Dendritic cell treated with granulocyte-macrophage colony-stimulating factor and Interleukin-4, amounts not matched to agents 40 ng/mL and 50 ng/mL, for 4 days (primary cell): ENCODE results near the gene NEURL4.
A peak's percentile ranks its signal among the peaks of the same experiment; 100 is the strongest.

ENCODE experiments used
- H3K27ac Mint-ChIP-seq: one replicate; pipeline ENCODE4 v1.8.0; 2022; ENCODE audit warnings: mild to moderate bottlenecking, mixed read lengths
- H3K27me3 Mint-ChIP-seq: one replicate; pipeline ENCODE4 v1.8.0; 2022; ENCODE audit warnings: mild to moderate bottlenecking, mixed read lengths
- H3K36me3 Mint-ChIP-seq: one replicate; pipeline ENCODE4 v1.8.0; 2022; ENCODE audit warnings: low read depth, mixed read lengths
- H3K4me1 Mint-ChIP-seq: one replicate; pipeline ENCODE4 v1.8.0; 2022; ENCODE audit warnings: low read depth, mixed read lengths
- H3K4me3 Mint-ChIP-seq: one replicate; pipeline ENCODE4 v1.8.0; 2022; ENCODE audit warnings: mild to moderate bottlenecking, moderate library complexity, mixed read lengths
- H3K9me3 Mint-ChIP-seq: one replicate; pipeline ENCODE4 v1.8.0; 2022; ENCODE audit warnings: mixed read lengths
- intact Hi-C: fragments of 100-400 bp; cut with micrococcal nuclease; formaldehyde crosslinking; loops from one replicate; pipeline ENCODE4 v1.15.0; 2022

The NEURL4 gene

DNA sequence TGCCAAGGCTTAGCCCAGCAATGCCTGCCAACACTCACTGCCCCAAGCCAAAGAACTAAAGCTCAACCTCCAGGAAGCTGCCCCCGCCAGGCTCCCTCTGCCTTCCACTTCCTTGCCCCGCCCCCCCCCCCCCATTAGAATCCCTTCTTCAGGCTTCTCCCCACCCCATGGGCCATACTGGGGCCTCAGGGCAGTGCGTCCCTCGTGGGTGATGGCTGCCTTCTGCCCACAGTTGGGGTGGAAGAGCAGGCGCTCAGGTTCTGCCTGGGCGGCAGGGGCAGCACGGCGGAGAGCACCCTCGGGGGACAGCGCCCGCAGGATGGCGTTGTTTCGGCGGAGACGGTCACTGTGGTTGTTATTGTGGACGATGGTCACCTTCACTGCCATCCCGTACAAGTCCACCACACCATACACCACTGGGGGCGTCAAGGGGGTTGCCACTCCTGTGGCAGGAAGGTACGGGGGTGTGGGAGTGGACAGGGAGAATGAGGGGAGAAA, 4.1 kb downstream of the NEURL4 start:
- intact Hi-C loops = no loop called here
- Mint-ChIP-seq H3K36me3 (peaks cover 86% of the 10 kb centered on the region), H3K4me3 (no peak overlapping the region), H3K27ac (no peak overlapping the region), H3K4me1 (peaks cover 28% of the 10 kb centered on the region), H3K27me3 (no peaks in the 10 kb centered on the region), H3K9me3 (no peaks in the 10 kb centered on the region)

DNA sequence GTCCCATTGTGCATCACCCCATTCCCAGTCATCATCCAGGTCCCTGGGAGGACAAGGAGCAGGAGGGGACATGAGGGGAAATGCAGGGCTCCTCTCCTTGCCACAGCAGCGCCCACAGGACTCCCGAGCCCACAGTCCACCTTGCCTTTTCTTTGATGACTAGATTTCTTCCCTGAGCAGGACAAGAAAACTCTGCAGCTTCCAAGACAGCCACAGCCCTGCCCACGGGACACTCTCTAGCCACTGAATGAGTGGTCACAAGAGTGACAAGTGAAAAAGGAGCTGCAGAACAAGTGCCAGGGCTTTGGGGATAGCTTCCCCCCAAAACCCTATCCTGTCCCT, 4.7 kb downstream of the NEURL4 start:
- peaks cover 91% of the 10 kb centered on the region for H3K36me3 Mint-ChIP-seq
- no peaks in the 10 kb centered on the region for H3K9me3 Mint-ChIP-seq
- H3K27me3 Mint-ChIP-seq = no peaks in the 10 kb centered on the region
- H3K27ac Mint-ChIP-seq = no peak overlapping the region
- H3K4me3 Mint-ChIP-seq = no peak overlapping the region
- peaks cover 28% of the 10 kb centered on the region for H3K4me1 Mint-ChIP-seq
- intact Hi-C loops = no loop called here

DNA sequence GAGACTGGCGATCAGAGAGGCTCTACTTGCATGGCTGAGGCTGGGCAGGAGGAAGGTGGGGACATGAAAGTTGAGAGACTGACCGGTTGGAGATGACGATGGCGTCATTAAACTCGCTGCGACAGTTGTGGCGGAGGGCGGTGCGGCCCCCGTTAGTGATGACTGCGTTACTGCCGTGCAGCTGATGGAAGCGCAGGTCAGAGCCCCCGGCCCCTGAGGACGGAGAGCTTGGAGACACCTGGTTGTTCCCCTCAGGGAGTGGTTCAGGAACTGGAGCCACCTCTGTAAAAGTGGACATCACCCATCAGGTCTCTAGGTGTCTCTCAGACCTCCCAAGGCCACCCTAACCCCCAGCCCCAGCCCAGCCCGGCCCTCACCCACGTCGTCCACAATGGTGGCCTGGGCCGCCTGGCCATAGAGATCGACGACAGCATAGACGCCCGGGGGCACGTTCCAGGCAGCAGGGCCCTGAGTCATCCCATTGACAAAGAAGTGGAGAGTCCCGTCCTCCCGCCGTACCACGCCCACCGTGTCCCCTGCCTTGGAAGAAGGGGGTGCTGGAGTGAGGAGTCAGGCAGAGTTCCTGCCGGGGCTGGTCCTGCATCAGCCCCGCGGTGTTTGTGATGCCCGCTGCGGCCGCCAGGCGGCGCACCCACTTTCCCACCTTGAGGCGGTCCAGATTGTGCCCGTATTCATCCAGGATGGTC, 5.3 kb downstream of the NEURL4 start:
- Mint-ChIP-seq H3K4me3 (no peak overlapping the region), H3K4me1 (peaks cover 26% of the 10 kb centered on the region), H3K27ac (no peak overlapping the region), H3K27me3 (no peaks in the 10 kb centered on the region), H3K9me3 (no peaks in the 10 kb centered on the region), H3K36me3 (peaks cover 91% of the 10 kb centered on the region)
- intact Hi-C loops = no loop called here

DNA sequence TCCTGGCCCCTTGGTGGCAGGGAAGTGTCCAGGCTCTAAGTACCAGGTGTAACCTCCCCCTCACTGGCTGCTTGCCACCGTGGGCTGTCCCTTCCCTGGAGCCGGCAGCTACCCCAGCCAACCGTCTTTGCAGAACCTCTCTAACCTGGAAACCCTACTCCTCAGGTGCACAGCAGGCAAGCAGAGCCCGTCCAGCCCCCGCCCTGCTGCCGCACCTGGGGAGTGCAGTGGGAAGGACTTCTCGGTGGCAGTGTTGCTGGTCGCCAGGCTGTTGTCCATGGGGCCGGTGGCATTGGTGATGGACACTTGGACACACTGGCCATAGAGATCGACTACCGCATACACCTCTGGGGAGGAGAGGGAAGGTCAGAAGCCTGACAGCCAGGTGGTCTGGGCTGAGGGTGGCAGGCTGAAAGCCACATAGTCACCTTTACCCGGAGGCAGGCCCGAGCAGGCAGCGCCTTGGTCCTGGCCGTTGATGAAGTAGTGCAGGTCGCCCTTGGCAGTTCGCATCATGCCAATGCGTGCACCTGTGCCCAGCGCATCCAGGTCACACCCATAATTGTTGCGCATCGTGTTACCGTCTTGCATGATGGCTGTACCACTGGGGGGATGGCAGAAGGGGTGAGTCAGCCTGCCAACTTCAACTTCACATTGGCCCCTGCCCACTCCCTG, 6.5 kb downstream of the NEURL4 start:
- Mint-ChIP-seq H3K27ac (no peak overlapping the region), H3K4me3 (no peak overlapping the region), H3K36me3 (peaks cover 100% of the 10 kb centered on the region), H3K9me3 (no peaks in the 10 kb centered on the region), H3K4me1 (peaks cover 18% of the 10 kb centered on the region), H3K27me3 (no peaks in the 10 kb centered on the region)
- intact Hi-C loops = no loop called here

DNA sequence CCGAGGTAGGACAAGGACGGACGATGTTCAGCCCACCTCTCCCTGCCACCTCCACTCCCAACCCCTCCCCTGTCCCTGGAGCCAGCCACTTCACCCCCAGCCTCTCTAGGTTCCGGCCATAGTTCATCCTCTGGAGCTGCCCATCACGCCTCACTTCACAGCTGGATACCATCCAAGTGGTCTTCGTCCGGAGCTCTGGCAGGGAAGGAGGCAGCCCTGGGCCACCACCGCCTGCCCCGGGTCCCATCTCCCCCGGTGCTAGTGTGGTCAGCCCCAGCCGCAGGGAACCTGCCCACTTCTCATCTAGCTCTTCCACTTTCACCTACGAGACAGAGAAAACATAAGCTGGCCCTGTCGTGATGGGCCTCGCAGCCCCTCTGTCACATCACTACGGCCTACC, 7.7 kb downstream of the NEURL4 start:
- no peaks in the 10 kb centered on the region for H3K27me3 Mint-ChIP-seq
- H3K27ac Mint-ChIP-seq = no peak overlapping the region
- H3K9me3 Mint-ChIP-seq = no peaks in the 10 kb centered on the region
- no peak overlapping the region for H3K4me3 Mint-ChIP-seq
- peaks cover 20% of the 10 kb centered on the region for H3K4me1 Mint-ChIP-seq
- H3K36me3 Mint-ChIP-seq = peaks cover 97% of the 10 kb centered on the region
- intact Hi-C loops = no loop called here

DNA sequence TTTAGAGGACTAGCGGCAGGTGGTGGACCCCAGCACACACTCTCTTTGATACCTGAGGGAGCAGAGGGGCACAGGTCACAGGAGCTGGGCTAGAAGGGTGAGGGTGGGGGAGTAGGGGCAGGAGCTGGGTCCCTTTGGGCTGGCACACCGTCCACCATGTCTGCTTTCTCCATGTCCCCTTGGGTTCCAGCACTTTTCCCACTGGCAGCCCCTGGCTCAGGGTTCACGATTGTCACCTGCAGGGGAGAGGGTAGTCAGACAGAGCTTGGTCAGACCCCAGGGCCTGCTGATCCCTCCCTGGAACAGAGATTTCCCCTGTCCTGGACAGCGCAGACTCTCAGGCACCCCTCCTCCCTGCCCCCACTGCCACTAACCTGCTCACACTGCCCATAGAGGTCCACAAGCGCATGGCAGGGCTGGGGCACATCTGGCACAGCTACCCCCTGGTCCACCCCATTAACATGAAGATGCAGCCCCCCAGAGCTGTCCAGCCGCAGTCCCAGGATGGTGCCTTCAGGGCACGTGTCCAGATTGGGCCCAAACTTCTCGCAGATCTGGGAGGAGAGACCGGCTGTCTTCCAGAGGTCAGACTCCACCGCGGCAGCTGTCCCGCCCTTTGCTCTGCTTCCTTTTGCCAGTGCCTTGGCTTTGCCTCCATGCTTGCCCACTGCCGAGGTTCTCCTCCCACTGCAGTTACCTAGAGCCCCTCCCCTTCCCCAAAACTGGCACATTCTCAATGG, 10.8 kb downstream of the NEURL4 start:
- H3K27ac Mint-ChIP-seq = peak overlapping the region; percentile 31
- no peaks in the 10 kb centered on the region for H3K27me3 Mint-ChIP-seq
- H3K4me3 Mint-ChIP-seq = no peak overlapping the region
- H3K9me3 Mint-ChIP-seq = no peaks in the 10 kb centered on the region
- peaks cover 97% of the 10 kb centered on the region for H3K36me3 Mint-ChIP-seq
- H3K4me1 Mint-ChIP-seq = peaks cover 34% of the 10 kb centered on the region
- intact Hi-C loops = no loop called here

DNA sequence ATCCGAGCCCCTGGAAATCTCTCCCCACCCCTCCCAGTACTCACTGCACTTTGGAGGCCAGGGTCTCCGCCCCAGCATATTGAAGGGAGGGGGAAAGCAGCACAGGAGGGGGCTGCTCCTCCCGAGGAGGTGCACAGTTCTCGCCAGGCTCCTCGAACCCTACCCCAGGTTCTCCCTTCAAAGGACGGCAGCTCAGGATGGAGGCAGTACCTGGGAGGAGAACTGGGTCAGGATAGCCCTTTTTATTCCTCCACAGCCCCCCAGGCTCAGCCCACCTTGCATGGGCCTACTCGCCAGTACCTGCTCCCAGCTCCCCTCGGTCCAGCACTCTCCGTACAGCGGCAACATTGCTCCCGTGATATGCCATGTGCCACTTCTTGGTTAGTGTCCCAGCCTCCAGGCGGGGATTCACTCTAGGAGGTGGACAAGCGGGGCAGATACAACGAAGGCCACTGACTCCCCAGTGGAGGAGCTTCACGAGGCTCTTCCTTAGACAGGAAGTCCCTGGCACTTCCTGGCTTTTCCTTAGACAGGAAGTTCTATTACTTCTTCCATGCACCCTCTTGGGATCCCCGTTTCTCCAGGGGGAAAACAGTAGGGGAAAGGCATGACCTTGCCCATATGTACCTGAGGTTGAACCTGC, 11.9 kb downstream of the NEURL4 start:
- peak overlapping the region; percentile 31 for H3K27ac Mint-ChIP-seq
- intact Hi-C loops = no loop called here
- no peaks in the 10 kb centered on the region for H3K9me3 Mint-ChIP-seq
- peaks cover 97% of the 10 kb centered on the region for H3K36me3 Mint-ChIP-seq
- no peak overlapping the region for H3K4me3 Mint-ChIP-seq
- no peaks in the 10 kb centered on the region for H3K27me3 Mint-ChIP-seq
- peaks cover 44% of the 10 kb centered on the region for H3K4me1 Mint-ChIP-seq

DNA sequence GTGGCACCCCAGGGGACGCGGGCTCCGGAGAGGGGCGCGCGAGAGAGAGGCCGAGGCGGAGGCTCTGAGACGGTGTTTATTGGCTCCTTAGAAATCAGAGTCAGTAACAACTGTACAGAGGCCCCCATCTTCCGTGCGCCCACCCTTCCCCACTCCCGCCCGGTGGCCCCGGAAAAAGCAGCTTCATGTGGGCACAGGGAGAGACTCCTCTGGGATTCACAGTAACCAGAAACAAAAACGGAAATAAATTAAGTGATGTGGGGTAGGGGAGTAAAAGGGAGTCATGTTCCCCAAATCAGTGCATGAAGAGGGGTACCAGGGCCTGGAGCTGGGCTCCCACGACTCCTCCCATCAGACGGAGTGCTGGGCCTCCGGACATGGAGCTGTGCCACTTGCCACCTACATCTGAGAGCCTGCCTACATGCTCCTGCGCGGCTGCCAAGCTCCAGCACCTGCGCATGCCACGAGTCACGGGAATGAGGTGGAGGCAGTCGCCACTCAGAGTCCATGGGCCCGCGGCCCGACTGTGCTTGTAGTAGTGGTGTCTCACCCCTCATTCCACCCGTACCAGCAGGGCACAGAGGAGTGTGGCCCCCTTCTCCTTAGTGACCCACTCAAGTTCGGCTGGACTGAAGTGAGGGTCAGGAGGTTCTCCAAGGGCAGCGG, 13.4 kb downstream of the NEURL4 start:
- intact Hi-C loops = no loop called here
- Mint-ChIP-seq H3K4me3 (peak overlapping the region; percentile 85), H3K9me3 (no peaks in the 10 kb centered on the region), H3K27me3 (no peaks in the 10 kb centered on the region), H3K36me3 (peaks cover 97% of the 10 kb centered on the region), H3K27ac (peak overlapping the region; percentile 91), H3K4me1 (peaks cover 59% of the 10 kb centered on the region)

DNA sequence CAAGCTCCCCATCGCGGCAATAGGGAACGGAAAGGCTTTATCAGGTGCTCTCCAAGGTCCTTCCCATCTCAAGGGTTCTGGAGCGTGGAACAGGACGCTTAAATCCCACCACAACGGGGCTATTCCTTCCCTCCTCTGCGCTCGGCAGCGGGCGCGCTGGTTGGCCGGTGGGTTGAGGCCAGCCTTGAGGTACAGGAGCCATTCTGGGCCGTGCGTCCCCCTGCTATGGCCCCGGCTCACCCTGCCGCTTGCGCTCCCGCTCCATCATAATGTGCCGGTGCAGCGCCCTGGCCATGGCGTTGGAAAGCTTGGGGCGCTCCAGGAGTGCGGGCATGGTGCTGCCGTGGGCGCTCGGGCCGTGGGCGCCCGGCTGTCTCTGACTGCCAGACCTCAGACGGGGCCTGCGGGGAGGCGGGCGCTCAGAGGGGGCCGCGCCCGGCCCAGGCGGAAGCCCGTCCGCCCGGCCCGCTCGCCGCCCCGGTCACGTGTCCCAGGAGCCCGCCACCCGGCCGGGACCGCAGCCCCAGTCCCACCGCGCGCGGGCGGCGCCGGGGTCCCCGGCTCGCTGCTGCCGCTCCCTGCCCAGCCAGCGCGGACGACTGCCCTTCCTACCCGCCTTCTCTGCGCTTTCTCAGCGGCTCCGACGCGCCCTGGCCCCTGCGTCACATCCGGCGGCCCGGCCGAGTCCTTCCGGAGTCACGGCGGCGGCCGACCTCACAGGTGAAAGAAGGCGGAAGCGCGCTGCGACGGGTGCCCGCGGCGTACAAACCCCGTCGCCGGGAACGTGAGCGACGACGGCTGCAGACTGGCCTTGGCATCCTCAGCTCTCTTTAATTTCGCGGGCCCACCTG, 14.2 kb downstream of the NEURL4 start, which contains the start of gene GPS2:
TSS of gene GPS2 (minus strand) at position 642 of the 851 bp plus-strand sequence. CDS start at position 334, 308 bp downstream.
- no peaks in the 10 kb centered on the region for H3K27me3 Mint-ChIP-seq
- peaks cover 97% of the 10 kb centered on the region for H3K36me3 Mint-ChIP-seq
- H3K4me1 Mint-ChIP-seq = peaks cover 66% of the 10 kb centered on the region
- H3K4me3 Mint-ChIP-seq = peak within 1 kb of the TSS; percentile 85
- H3K9me3 Mint-ChIP-seq = no peaks in the 10 kb centered on the region
- peak within 1 kb of the TSS; percentile 91 for H3K27ac Mint-ChIP-seq
- intact Hi-C loops = no loop called here

DNA sequence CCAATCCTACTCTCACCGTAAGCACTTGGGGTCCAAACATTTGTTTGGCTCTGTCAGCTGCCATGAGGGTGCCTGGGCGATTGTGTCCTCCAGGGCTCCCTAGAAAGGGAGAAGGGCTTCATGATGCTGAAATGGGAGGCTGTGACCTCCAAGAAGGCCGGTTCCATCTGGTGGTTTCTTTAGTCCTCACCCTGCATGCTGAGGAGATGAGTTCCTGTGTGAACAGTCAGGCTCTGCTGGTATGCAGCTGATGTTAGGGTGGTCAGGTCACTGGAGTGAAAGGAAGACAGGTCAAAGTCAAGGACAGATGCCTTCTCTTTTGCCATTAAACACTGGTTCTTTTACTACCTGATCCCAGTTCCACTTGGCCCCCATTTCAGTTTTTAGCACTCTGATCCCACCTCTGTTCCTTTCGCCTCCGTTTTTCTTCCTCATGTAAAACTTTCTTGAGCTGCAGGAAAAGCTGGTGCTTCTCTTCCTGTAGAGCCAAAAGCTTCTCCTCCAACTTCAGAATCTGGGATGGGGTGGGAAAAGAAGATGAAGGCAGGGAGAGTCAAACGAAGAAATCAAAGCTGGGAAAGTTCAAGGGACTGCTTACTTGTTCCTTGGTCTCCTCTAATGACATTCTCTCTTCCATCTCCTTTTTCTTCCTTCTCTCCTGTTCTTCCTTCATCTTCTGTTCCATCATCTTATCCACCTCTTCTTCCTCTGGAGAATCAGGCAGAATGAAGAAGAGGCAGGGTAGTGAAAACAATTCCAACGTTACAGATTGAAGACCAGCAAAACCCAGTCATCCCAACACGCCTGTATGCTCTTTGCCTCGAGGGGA, 15.0 kb downstream of the NEURL4 start:
- Mint-ChIP-seq H3K36me3 (peaks cover 97% of the 10 kb centered on the region), H3K9me3 (no peaks in the 10 kb centered on the region), H3K27me3 (no peaks in the 10 kb centered on the region), H3K4me1 (peaks cover 75% of the 10 kb centered on the region), H3K27ac (peak overlapping the region; percentile 91), H3K4me3 (peak overlapping the region; percentile 85)
- intact Hi-C loops = no loop called here

DNA sequence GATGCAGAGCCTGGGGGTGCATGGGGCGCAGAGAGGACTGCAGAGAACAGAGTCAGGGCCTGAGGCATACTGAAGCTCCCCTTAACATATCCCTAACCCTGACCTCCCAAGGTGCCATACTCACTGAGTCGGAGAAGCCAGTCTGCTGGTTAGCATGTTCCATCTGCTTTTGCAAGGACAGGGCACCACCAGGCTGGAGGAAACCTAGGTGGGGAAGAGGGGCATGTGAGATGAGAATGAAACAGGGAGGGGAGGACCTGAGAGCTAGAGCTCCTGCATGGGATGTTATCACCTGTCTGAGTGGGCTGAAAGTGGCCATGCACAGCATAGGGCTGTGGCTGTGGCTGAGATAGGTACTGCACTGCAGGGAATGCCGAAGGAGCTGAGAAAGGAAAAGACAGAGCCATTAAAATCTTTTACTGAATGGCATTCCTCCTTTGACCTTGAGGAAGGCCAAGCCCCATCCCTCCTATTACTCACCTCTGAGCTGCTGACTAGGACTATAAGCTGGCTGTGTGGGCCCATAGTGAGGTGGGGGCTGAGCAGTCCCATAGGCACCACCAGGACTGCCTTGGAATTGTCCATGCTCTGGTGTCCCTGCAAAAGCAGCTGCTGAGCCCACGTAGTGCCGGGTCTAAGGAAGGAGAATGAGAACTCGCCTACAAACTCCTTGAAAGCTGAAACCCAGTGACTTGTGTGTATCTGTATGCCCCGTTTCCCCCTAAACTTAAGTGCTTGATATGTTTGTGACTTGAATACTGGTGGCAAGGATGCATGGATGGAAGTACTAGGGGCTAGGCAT, 15.8 kb downstream of the NEURL4 start:
- no peaks in the 10 kb centered on the region for H3K27me3 Mint-ChIP-seq
- intact Hi-C loops = no loop called here
- no peak overlapping the region for H3K4me3 Mint-ChIP-seq
- H3K27ac Mint-ChIP-seq = peak overlapping the region; percentile 91
- H3K36me3 Mint-ChIP-seq = peaks cover 97% of the 10 kb centered on the region
- peaks cover 81% of the 10 kb centered on the region for H3K4me1 Mint-ChIP-seq
- H3K9me3 Mint-ChIP-seq = no peaks in the 10 kb centered on the region
